ENCODE results near the gene EBF4.
"Not testable (repeated sequence)": the region's sequence is repeated elsewhere in the genome, so short reads cannot be mapped to it uniquely, and the experiment has no call there.

The EBF4 gene

GRCh38 chr20:2806351-2806701 lies 113.7 kb downstream of the EBF4 start:
- FAIRE-seq (no peak), DNase-seq (ENCODE audit: insufficient read length, low spot score) (no peak)

DNA sequence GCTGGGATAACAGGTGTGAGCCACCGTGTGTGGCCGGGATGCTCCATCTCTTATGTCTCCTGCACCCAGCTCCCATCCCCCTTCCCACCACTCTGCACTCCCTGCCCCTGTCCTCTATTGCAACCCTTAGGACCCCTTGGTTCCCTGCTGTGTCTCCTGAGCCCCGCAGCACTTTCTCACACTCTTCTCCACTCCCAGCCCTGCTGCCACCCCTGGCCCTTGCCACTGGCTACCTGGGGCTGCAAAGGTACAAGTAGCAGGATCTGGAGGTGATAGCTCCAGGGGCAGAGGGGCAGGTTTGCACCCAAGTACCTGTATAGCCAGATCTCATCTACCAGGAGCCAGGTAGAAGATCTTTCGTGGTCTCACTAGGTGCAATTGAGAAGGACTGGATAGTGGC lies 114.4 kb downstream of the EBF4 start:
- DNase-seq (ENCODE audit: insufficient read length, low spot score) (no peak), FAIRE-seq (no peak)

DNA sequence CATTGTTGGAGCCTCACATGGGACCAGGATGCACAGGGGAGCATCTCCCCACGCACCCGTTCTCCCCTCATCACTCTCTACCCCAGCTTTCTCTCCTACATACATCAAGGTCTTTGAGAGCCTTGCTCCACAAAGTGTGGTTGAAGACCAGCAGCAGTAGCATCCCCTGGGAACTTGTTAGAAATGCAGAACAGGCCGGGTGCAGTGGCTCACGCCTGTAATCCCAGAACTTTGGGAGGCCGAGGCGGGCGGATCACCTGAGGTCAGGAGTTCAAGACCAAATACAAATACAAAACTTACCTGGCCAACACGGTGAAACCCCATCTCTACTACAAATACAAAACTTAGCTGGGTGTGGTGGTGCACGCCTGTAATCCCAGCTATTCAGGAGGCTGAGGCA lies 115.3 kb downstream of the EBF4 start:
- not testable (repeated sequence) for FAIRE-seq; DNase-seq (ENCODE audit: insufficient read length, low spot score)

DNA sequence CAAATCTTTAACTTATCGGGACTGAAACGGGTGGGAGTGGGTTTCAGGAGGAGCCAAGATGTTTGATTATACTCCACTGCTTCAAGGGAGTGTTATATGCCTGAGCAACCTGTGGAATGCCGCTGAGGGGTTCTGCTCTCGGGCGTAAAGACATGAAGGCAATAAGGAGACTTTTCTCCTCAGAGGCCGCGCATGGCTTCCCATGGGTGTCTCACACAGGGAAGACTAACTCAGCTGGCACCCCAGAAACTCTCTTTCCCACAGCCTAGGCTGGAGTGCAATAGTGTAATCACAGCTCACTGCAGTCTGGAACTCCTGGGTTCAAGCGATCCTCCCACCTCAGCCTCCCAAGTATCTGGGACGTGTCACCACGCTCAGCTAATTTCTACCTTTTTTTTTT lies 117.1 kb downstream of the EBF4 start:
- FAIRE-seq (no peak), DNase-seq (ENCODE audit: insufficient read length, low spot score) (no peak)
